Skeletal muscle satellite cell (primary cell): ENCODE data around the gene ITGB4.
"Not testable (repeated sequence)": the region's sequence is repeated elsewhere in the genome, so short reads cannot be mapped to it uniquely, and the experiment has no call there.

Source experiments
- H3K27me3 ChIP-seq: 2 replicates; pipeline ENCODE4 v1.7.0; 2013; ENCODE audit warnings: low read length; ENCODE audit not compliant: control insufficient read depth, insufficient read depth
- H3K36me3 ChIP-seq: 2 replicates; pipeline ENCODE4 v1.7.0; 2013; ENCODE audit warnings: mild to moderate bottlenecking, control low read depth, low read length; ENCODE audit not compliant: insufficient read depth
- H3K4me1 ChIP-seq: 2 replicates; pipeline ENCODE4 v1.7.0; 2013; ENCODE audit warnings: low read length; ENCODE audit not compliant: control insufficient read depth, insufficient read depth
- H3K4me2 ChIP-seq: 2 replicates; pipeline ENCODE4 v1.7.0; 2013; ENCODE audit warnings: mild to moderate bottlenecking, low read length
- H3K4me3 ChIP-seq: 2 replicates; pipeline ENCODE4 v1.7.0; 2013; ENCODE audit warnings: low read length
- H3K9ac ChIP-seq: 2 replicates; pipeline ENCODE4 v1.7.0; 2013; ENCODE audit warnings: mild to moderate bottlenecking, low read depth, low read length, moderate library complexity
- H3K9me3 ChIP-seq: replicated peaks from 2 replicates; pipeline ENCODE4 v1.7.0; 2013; ENCODE audit warnings: mild to moderate bottlenecking, control low read depth, low read length

The ITGB4 gene

GRCh38 chr17:75778066-75778860, 57.0 kb downstream of the ITGB4 start:
- H3K9me3 ChIP-seq, H3K27me3 ChIP-seq: not testable (repeated sequence)
- H3K4me1 ChIP-seq = peaks cover 16% of the 10 kb centered on the region
- peak overlapping the region; percentile 98 for H3K9ac ChIP-seq
- H3K4me2 ChIP-seq = peak overlapping the region; percentile 84
- H3K4me3 ChIP-seq = peak overlapping the region; percentile 81
- peaks cover 30% of the 10 kb centered on the region for H3K36me3 ChIP-seq

GRCh38 chr17:75778861-75779249, 57.6 kb downstream of the ITGB4 start:
- peaks cover 21% of the 10 kb centered on the region for H3K4me1 ChIP-seq
- no peaks in the 10 kb centered on the region for H3K27me3 ChIP-seq
- H3K36me3 ChIP-seq = peaks cover 30% of the 10 kb centered on the region
- H3K4me3 ChIP-seq = peak overlapping the region; percentile 81
- peak overlapping the region; percentile 84 for H3K4me2 ChIP-seq
- peak overlapping the region; percentile 98 for H3K9ac ChIP-seq
- H3K9me3 ChIP-seq = no peaks in the 10 kb centered on the region

GRCh38 chr17:75779250-75779986, 58.2 kb downstream of the ITGB4 start:
- Histone ChIP-seq H3K9ac (peak overlapping the region; percentile 98), H3K9me3 (no peaks in the 10 kb centered on the region), H3K4me1 (peaks cover 26% of the 10 kb centered on the region), H3K4me3 (peak overlapping the region; percentile 81), H3K27me3 (no peaks in the 10 kb centered on the region), H3K4me2 (peak overlapping the region; percentile 84), H3K36me3 (peaks cover 30% of the 10 kb centered on the region)

GRCh38 chr17:75779987-75780889, 59.0 kb downstream of the ITGB4 start:
- no peaks in the 10 kb centered on the region for H3K27me3 ChIP-seq
- H3K9me3 ChIP-seq = no peaks in the 10 kb centered on the region
- H3K4me1 ChIP-seq = peaks cover 29% of the 10 kb centered on the region
- peaks cover 30% of the 10 kb centered on the region for H3K36me3 ChIP-seq
- peak overlapping the region; percentile 45 for H3K4me2 ChIP-seq
- H3K4me3 ChIP-seq = no peak overlapping the region
- no peak overlapping the region for H3K9ac ChIP-seq

- Histone ChIP-seq H3K9ac (peak overlapping the region; percentile 92), H3K27me3 (no peaks in the 10 kb centered on the region), H3K4me3 (peak overlapping the region; percentile 2), H3K4me2 (peak overlapping the region; percentile 87), H3K36me3 (peaks cover 8% of the 10 kb centered on the region), H3K4me1 (peaks cover 37% of the 10 kb centered on the region), H3K9me3 (no peaks in the 10 kb centered on the region)
Observed at GRCh38 chr17:75783069-75783783, 62.0 kb downstream of the ITGB4 start.

GRCh38 chr17:75783803-75784472, 62.7 kb downstream of the ITGB4 start:
- peak overlapping the region; percentile 87 for H3K4me2 ChIP-seq
- H3K9ac ChIP-seq = peak overlapping the region; percentile 92
- peaks cover 37% of the 10 kb centered on the region for H3K4me1 ChIP-seq

GRCh38 chr17:75784473-75785015, 63.3 kb downstream of the ITGB4 start, which contains the start of gene UNK:
TSS of gene UNK (plus strand) at chr17:75784806. CDS start at chr17:75784881, 75 bp downstream.
- H3K4me3 ChIP-seq = peak within 1 kb of the TSS; percentile 75
- no peaks in the 10 kb centered on the region for H3K27me3 ChIP-seq
- no peaks in the 10 kb centered on the region for H3K9me3 ChIP-seq
- peak within 1 kb of the TSS; percentile 92 for H3K9ac ChIP-seq
- H3K36me3 ChIP-seq = no peaks in the 10 kb centered on the region
- H3K4me1 ChIP-seq = peaks cover 37% of the 10 kb centered on the region
- peak within 1 kb of the TSS; percentile 90 for H3K4me2 ChIP-seq

More at GRCh38 chr17:75783803-75784472, 62.7 kb downstream of the ITGB4 start:
- Histone ChIP-seq H3K27me3 (no peaks in the 10 kb centered on the region), H3K9me3 (no peaks in the 10 kb centered on the region), H3K36me3 (peaks cover 1% of the 10 kb centered on the region), H3K4me3 (peak overlapping the region; percentile 63)

GRCh38 chr17:75785016-75785890, 64.0 kb downstream of the ITGB4 start:
- H3K9ac ChIP-seq = peak overlapping the region; percentile 92
- H3K36me3 ChIP-seq = no peaks in the 10 kb centered on the region
- H3K4me2 ChIP-seq = peak overlapping the region; percentile 90
- H3K27me3 ChIP-seq = no peaks in the 10 kb centered on the region
- H3K4me1 ChIP-seq = peaks cover 37% of the 10 kb centered on the region
- peak overlapping the region; percentile 75 for H3K4me3 ChIP-seq
- no peaks in the 10 kb centered on the region for H3K9me3 ChIP-seq

GRCh38 chr17:75791254-75791653, 70.0 kb downstream of the ITGB4 start:
- Histone ChIP-seq H3K4me2 (no peak overlapping the region), H3K4me3 (no peak overlapping the region), H3K27me3 (no peaks in the 10 kb centered on the region), H3K36me3 (peaks cover 13% of the 10 kb centered on the region), H3K4me1 (peaks cover 22% of the 10 kb centered on the region), H3K9ac (no peak overlapping the region), H3K9me3 (no peaks in the 10 kb centered on the region)
